ENCODE data around the gene EGLN1.
"Not testable (repeated sequence)": the region's sequence is repeated elsewhere in the genome, so short reads cannot be mapped to it uniquely, and the experiment has no call there.

DNA sequence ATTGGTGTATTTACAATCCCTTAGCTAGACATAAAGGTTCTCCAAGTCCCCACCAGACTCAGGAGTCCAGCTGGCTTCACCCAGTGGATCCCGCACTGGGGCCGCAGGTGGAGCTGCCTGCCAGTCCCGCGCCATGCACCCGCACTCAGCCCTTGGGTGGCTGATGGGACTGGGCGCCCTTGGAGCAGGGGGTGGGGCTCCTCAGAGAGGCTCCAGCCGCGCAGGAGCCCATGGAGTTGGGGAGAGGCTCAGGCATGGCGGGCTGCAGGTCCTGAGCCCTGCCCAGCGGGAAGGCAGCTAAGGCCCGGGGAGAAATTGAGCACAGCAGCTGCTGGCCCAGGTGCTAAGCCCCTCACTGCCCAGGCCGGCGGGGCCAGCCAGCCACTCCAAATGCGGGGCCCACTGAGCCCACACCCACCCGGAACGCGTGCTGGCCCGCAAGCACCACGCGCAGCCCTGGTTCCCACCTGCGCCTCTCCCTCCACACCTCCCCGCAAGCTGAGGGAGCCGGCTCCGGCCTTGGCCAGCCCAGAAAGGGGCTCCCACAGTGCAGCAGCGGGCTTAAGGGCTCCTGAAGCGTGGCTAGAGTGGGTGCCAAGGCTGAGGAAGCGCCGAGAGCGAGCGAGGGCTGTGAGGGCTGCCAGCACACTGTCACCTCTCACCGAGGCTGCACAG, 8.7 kb upstream of the EGLN1 start:
- TF ChIP-seq, protein P1, sequence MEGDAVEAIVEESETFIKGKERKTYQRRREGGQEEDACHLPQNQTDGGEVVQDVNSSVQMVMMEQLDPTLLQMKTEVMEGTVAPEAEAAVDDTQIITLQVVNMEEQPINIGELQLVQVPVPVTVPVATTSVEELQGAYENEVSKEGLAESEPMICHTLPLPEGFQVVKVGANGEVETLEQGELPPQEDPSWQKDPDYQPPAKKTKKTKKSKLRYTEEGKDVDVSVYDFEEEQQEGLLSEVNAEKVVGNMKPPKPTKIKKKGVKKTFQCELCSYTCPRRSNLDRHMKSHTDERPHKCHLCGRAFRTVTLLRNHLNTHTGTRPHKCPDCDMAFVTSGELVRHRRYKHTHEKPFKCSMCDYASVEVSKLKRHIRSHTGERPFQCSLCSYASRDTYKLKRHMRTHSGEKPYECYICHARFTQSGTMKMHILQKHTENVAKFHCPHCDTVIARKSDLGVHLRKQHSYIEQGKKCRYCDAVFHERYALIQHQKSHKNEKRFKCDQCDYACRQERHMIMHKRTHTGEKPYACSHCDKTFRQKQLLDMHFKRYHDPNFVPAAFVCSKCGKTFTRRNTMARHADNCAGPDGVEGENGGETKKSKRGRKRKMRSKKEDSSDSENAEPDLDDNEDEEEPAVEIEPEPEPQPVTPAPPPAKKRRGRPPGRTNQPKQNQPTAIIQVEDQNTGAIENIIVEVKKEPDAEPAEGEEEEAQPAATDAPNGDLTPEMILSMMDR (IDR thresholded peaks at IDR 0.05 in 8 of 11, conservative IDR thresholded peaks at IDR 0.05 in 3 of 11) = not testable (repeated sequence)
- not testable (repeated sequence) for TF ChIP-seq POLR2A (IDR thresholded peaks at IDR 0.05)

All from spleen (tissue), 7 donors.